SK-N-SH treated with all-trans-retinoic acid at 6 μM for 48 hours (cell line): Measurements from ENCODE around the gene CATSPER3.

Experiments
- ATAC-seq: fragments of 200-7000 bp; cut with Tn5 transposase; 3 replicates; pipeline ENCODE4 v1.9.1; 2020; ENCODE audit warnings: mild to moderate bottlenecking, moderate library complexity
- ARNTL ChIP-seq: fragments of 450-650 bp; formaldehyde crosslinking; IDR thresholded peaks from 2 replicates; pipeline ENCODE4 v1.5.0; 2020; ENCODE audit warnings: low read depth, mild to moderate bottlenecking, moderate library complexity, borderline replicate concordance
- BACH2 ChIP-seq: fragments of 250-450 bp; sonication (Bioruptor Pico); IDR thresholded peaks from 2 replicates; pipeline ENCODE4 v1.9.0; 2021; ENCODE audit warnings: mild to moderate bottlenecking, borderline replicate concordance
- ESRRG ChIP-seq: fragments of 250-450 bp; sonication (Bioruptor Pico); IDR thresholded peaks from 2 replicates; pipeline ENCODE4 v1.6.1; 2021; ENCODE audit warnings: mild to moderate bottlenecking
- GLIS3 ChIP-seq: fragments of 250-450 bp; sonication (Bioruptor Pico); IDR thresholded peaks from 2 replicates; pipeline ENCODE4 v1.5.0; 2020; ENCODE audit warnings: mild to moderate bottlenecking, moderate library complexity
- ISL1 ChIP-seq: fragments of 250-450 bp; sonication (Bioruptor Pico); IDR thresholded peaks from 2 replicates; pipeline ENCODE4 v2.1.2; 2022; ENCODE audit warnings: mild to moderate bottlenecking, moderate library complexity
- OSR1 ChIP-seq: fragments of 250-450 bp; sonication (Bioruptor Pico); IDR thresholded peaks from 2 replicates; pipeline ENCODE4 v1.8.0; 2022; ENCODE audit warnings: moderate library complexity, mild to moderate bottlenecking, inconsistent platforms
- PPARA ChIP-seq: fragments of 250-450 bp; sonication (Bioruptor Pico); IDR thresholded peaks from 2 replicates; pipeline ENCODE4 v1.5.0; 2020; ENCODE audit warnings: mild to moderate bottlenecking, borderline replicate concordance
- RARB ChIP-seq: fragments of 250-450 bp; sonication (Bioruptor Pico); IDR thresholded peaks from 2 replicates; pipeline ENCODE4 v1.8.0; 2021; ENCODE audit warnings: mild to moderate bottlenecking, moderate library complexity
- SNAI2 ChIP-seq: fragments of 250-450 bp; sonication (Bioruptor Pico); IDR thresholded peaks from 2 replicates; pipeline ENCODE4 v1.5.0; 2020; ENCODE audit warnings: mild to moderate bottlenecking, moderate library complexity
- TCF4 ChIP-seq: fragments of 250-450 bp; sonication (Bioruptor Pico); IDR thresholded peaks from 2 replicates; pipeline ENCODE4 v1.8.0; 2021; ENCODE audit warnings: mild to moderate bottlenecking, moderate library complexity, borderline replicate concordance
- TOX ChIP-seq: fragments of 250-450 bp; sonication (Bioruptor Pico); IDR thresholded peaks from 2 replicates; pipeline ENCODE4 v1.8.0; 2021; ENCODE audit warnings: mild to moderate bottlenecking, moderate library complexity, borderline replicate concordance
- ZFP3 ChIP-seq: fragments of 250-450 bp; sonication (Bioruptor Pico); IDR thresholded peaks from 2 replicates; pipeline ENCODE4 v1.5.0; 2020; ENCODE audit warnings: mild to moderate bottlenecking, moderate library complexity
- ZFP30 ChIP-seq: fragments of 450-650 bp; formaldehyde crosslinking; IDR thresholded peaks from 2 replicates; pipeline ENCODE4 v1.5.0; 2022; ENCODE audit warnings: mild to moderate bottlenecking, moderate library complexity
- ZNF565 ChIP-seq: fragments of 450-650 bp; formaldehyde crosslinking; conservative IDR thresholded peaks from 2 replicates; pipeline ENCODE4 v1.5.0; 2020; ENCODE audit warnings: low read depth, mild to moderate bottlenecking, moderate library complexity
- ZNF8 ChIP-seq: fragments of 450-650 bp; formaldehyde crosslinking; IDR thresholded peaks from 2 replicates; pipeline ENCODE4 v1.5.0; 2020; ENCODE audit warnings: mild to moderate bottlenecking, moderate library complexity
- TF ChIP-seq, protein P1 (sequence below): fragments of 250-450 bp; sonication (Bioruptor Pico); IDR thresholded peaks from 2 replicates; pipeline ENCODE4 v1.5.1; 2020; ENCODE audit warnings: low read depth, mild to moderate bottlenecking, moderate library complexity
- TF ChIP-seq, protein P2 (sequence below): fragments of 250-450 bp; sonication (Bioruptor Pico); IDR thresholded peaks from 2 replicates; pipeline ENCODE4 v1.8.0; 2020; ENCODE audit warnings: mild to moderate bottlenecking, moderate library complexity, borderline replicate concordance
- TF ChIP-seq, protein P3 (sequence below): fragments of 250-450 bp; sonication (Bioruptor Pico); IDR thresholded peaks from 2 replicates; pipeline ENCODE4 v1.8.0; 2021; ENCODE audit warnings: low read depth, mild to moderate bottlenecking, moderate library complexity, borderline replicate concordance
- TF ChIP-seq, protein P4 (sequence below): fragments of 250-450 bp; sonication (Bioruptor Pico); IDR thresholded peaks from 2 replicates; pipeline ENCODE4 v1.5.0; 2020; ENCODE audit warnings: mild to moderate bottlenecking, moderate library complexity

The CATSPER3 gene

DNA sequence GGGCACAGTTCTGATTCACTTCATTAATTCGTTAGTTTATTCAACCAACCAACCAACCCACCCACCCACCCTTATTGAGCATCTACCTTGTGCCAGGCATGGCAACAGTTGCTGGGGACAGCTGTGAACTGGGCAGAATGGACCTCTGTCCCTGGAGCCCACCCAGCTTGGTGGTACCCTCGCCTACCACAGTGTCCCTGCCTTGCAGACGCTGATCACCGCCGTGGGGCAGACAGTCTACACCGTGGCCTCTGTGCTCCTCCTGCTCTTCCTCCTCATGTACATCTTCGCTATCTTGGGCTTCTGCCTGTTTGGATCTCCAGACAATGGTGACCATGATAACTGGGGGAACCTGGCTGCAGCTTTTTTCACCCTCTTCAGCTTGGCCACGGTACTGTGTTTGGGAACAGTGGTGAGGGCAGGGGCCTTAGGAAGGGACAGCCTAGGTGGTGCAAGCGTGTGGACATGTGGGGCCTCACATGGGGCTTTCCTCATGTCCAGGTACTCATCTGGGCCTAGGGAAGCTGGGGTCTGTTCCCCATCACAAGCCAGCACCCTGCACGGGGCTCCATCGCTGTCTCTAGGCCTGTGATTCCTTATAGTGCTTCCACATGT lies 40.1 kb downstream of the CATSPER3 start (continued):
- TF ChIP-seq, protein P1, sequence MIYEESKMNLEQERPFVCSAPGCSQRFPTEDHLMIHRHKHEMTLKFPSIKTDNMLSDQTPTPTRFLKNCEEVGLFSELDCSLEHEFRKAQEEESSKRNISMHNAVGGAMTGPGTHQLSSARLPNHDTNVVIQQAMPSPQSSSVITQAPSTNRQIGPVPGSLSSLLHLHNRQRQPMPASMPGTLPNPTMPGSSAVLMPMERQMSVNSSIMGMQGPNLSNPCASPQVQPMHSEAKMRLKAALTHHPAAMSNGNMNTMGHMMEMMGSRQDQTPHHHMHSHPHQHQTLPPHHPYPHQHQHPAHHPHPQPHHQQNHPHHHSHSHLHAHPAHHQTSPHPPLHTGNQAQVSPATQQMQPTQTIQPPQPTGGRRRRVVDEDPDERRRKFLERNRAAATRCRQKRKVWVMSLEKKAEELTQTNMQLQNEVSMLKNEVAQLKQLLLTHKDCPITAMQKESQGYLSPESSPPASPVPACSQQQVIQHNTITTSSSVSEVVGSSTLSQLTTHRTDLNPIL (CRISPR knock-in tag) = no peak
- no peak for TF ChIP-seq ZNF565 (CRISPR knock-in tag)
- no peak for TF ChIP-seq ISL1 (CRISPR knock-in tag)
- no peak for TF ChIP-seq RARB (CRISPR knock-in tag)
- TF ChIP-seq ARNTL (CRISPR knock-in tag) = no peak
- TF ChIP-seq, protein P2, sequence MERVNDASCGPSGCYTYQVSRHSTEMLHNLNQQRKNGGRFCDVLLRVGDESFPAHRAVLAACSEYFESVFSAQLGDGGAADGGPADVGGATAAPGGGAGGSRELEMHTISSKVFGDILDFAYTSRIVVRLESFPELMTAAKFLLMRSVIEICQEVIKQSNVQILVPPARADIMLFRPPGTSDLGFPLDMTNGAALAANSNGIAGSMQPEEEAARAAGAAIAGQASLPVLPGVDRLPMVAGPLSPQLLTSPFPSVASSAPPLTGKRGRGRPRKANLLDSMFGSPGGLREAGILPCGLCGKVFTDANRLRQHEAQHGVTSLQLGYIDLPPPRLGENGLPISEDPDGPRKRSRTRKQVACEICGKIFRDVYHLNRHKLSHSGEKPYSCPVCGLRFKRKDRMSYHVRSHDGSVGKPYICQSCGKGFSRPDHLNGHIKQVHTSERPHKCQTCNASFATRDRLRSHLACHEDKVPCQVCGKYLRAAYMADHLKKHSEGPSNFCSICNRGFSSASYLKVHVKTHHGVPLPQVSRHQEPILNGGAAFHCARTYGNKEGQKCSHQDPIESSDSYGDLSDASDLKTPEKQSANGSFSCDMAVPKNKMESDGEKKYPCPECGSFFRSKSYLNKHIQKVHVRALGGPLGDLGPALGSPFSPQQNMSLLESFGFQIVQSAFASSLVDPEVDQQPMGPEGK (CRISPR knock-in tag) = no peak
- no peak for TF ChIP-seq BACH2 (CRISPR knock-in tag)
- TF ChIP-seq OSR1 (CRISPR knock-in tag) = no peak
- TF ChIP-seq ESRRG (CRISPR knock-in tag) = no peak
- no peak for TF ChIP-seq TCF4 (CRISPR knock-in tag)
- no peak for TF ChIP-seq ZFP3 (CRISPR knock-in tag)
- TF ChIP-seq, protein P3, sequence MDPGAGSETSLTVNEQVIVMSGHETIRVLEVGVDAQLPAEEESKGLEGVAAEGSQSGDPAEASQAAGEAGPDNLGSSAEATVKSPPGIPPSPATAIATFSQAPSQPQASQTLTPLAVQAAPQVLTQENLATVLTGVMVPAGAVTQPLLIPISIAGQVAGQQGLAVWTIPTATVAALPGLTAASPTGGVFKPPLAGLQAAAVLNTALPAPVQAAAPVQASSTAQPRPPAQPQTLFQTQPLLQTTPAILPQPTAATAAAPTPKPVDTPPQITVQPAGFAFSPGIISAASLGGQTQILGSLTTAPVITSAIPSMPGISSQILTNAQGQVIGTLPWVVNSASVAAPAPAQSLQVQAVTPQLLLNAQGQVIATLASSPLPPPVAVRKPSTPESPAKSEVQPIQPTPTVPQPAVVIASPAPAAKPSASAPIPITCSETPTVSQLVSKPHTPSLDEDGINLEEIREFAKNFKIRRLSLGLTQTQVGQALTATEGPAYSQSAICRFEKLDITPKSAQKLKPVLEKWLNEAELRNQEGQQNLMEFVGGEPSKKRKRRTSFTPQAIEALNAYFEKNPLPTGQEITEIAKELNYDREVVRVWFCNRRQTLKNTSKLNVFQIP = no peak

DNA sequence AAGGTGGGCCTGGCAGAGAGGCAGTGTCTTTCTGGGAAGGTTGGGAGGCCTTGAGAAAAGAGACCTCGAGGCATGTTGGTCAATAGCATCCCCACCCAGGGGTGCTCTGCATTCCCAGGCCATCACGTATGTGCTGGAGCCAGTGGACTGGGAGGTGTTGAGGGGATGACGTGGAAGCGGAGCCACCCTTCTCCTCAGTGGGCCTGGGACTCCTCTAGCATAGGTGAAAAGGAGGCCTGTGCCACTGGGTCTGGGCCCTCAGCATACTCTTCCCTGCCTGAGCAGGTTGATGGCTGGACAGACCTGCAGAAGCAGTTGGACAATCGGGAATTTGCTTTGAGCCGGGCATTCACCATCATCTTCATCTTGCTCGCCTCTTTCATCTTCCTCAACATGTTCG lies 40.8 kb downstream of the CATSPER3 start:
- no peak for ATAC-seq
- TF ChIP-seq, protein P2 (CRISPR knock-in tag) = no peak
- TF ChIP-seq, protein P1 (CRISPR knock-in tag) = no peak
- TF ChIP-seq, protein P4, sequence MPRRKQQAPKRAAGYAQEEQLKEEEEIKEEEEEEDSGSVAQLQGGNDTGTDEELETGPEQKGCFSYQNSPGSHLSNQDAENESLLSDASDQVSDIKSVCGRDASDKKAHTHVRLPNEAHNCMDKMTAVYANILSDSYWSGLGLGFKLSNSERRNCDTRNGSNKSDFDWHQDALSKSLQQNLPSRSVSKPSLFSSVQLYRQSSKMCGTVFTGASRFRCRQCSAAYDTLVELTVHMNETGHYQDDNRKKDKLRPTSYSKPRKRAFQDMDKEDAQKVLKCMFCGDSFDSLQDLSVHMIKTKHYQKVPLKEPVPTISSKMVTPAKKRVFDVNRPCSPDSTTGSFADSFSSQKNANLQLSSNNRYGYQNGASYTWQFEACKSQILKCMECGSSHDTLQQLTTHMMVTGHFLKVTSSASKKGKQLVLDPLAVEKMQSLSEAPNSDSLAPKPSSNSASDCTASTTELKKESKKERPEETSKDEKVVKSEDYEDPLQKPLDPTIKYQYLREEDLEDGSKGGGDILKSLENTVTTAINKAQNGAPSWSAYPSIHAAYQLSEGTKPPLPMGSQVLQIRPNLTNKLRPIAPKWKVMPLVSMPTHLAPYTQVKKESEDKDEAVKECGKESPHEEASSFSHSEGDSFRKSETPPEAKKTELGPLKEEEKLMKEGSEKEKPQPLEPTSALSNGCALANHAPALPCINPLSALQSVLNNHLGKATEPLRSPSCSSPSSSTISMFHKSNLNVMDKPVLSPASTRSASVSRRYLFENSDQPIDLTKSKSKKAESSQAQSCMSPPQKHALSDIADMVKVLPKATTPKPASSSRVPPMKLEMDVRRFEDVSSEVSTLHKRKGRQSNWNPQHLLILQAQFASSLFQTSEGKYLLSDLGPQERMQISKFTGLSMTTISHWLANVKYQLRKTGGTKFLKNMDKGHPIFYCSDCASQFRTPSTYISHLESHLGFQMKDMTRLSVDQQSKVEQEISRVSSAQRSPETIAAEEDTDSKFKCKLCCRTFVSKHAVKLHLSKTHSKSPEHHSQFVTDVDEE = no peak
- TF ChIP-seq TCF4 (CRISPR knock-in tag) (no peak), ARNTL (CRISPR knock-in tag) (no peak), GLIS3 (no peak), PPARA (CRISPR knock-in tag) (no peak), RARB (CRISPR knock-in tag) (no peak), ESRRG (CRISPR knock-in tag) (no peak), SNAI2 (CRISPR knock-in tag) (no peak), ISL1 (CRISPR knock-in tag) (no peak)

DNA sequence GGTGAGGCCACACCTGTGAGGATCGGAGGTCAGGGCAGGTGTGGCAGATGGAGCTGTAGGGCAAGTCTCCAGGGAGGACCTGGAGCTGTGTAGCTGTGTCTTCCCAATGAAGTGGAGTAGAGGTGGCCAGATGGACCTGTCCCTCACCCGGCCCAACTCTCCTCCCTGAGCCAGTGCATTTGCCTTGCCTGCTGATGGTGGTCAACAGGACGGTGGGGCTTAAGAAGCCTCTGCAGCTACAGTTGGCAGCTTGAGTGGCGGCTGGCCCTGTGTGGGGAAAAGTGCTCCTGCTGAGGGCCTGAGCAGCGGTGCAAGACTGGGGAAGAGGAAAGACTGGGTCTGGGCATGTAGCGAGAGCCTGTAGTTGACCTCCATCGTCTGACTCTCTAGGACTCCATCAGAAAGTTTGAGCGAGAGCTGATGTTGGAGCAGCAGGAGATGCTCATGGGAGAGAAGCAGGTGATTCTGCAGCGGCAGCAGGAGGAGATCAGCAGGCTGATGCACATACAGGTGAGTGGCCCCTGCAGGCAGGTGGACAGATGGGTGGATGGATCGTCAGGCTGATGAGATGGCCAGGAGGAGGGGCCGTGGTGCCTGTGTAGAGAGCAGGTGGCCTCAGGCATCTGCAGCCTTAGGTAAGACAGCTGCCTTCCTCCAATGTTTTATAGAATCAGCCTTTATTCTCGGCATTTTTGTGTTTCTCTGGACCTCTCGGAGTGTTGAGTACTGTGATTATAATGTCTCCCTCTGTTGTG lies 41.5 kb downstream of the CATSPER3 start:
- ATAC-seq = no peak
- TF ChIP-seq ZFP30 (no peak), TCF4 (CRISPR knock-in tag) (no peak), RARB (CRISPR knock-in tag) (no peak), PPARA (CRISPR knock-in tag) (no peak), TOX (CRISPR knock-in tag) (no peak), BACH2 (CRISPR knock-in tag) (no peak), ZNF8 (CRISPR knock-in tag) (no peak), SNAI2 (CRISPR knock-in tag) (no peak), OSR1 (CRISPR knock-in tag) (no peak)
- TF ChIP-seq, protein P4 = no peak
- TF ChIP-seq, protein P1 (CRISPR knock-in tag) = no peak
